DND-41 (cell line): ENCODE measurements around the gene SPOCD1.
"Not testable (repeated sequence)": the region's sequence is repeated elsewhere in the genome, so short reads cannot be mapped to it uniquely, and the experiment has no call there.

Source experiments
- ATAC-seq: fragments of 200-7000 bp; cut with Tn5 transposase; 3 replicates; pipeline ENCODE4 v1.9.1; 2021; ENCODE audit warnings: low read depth; ENCODE audit not compliant: insufficient read depth
- DNase-seq: peaks from one replicate; pipeline ENCODE4 v3.0.0-alpha.2; 2020
- H2AFZ ChIP-seq: 2 replicates; pipeline ENCODE4 v1.6.0; 2012; ENCODE audit warnings: low read depth, low read length
- H3K27ac ChIP-seq: 2 replicates; pipeline ENCODE4 v1.5.1; 2012; ENCODE audit warnings: low read length, inconsistent platforms
- H3K27me3 ChIP-seq: fragments of 200-600 bp; sonication (generic); 2 replicates; pipeline ENCODE4 v1.6.0; 2012; ENCODE audit warnings: low read length, mild to moderate bottlenecking, inconsistent platforms; ENCODE audit not compliant: insufficient read depth, poor library complexity
- H3K36me3 ChIP-seq: 2 replicates; pipeline ENCODE4 v1.5.1; 2012; ENCODE audit warnings: low read length, inconsistent platforms; ENCODE audit not compliant: insufficient read depth
- H3K4me1 ChIP-seq: 2 replicates; pipeline ENCODE4 v1.5.1; 2012; ENCODE audit warnings: mild to moderate bottlenecking, low read length; ENCODE audit not compliant: insufficient read depth
- H3K4me2 ChIP-seq: 2 replicates; pipeline ENCODE4 v1.6.0; 2012; ENCODE audit warnings: mild to moderate bottlenecking, moderate library complexity, low read length, inconsistent platforms; ENCODE audit not compliant: insufficient read depth
- H3K4me3 ChIP-seq, 2 experiments: fragments of 200-600 bp in 1 of 2; shearing (Covaris generic) in 1 of 2; 2 replicates each; pipeline ENCODE4 v1.5.1; 2012 to 2016; ENCODE audit warnings: inconsistent platforms in 2 of 2, low read length in 2 of 2, mild to moderate bottlenecking in 2 of 2, low read depth in 1 of 2, moderate library complexity in 1 of 2
- H3K79me2 ChIP-seq: 2 replicates; pipeline ENCODE4 v1.6.0; 2012; ENCODE audit warnings: low read length, inconsistent platforms; ENCODE audit not compliant: insufficient read depth
- H3K9ac ChIP-seq: 2 replicates; pipeline ENCODE4 v1.6.0; 2012; ENCODE audit warnings: low read depth, mild to moderate bottlenecking, inconsistent platforms, low read length, moderate library complexity
- H3K9me3 ChIP-seq: 2 replicates; pipeline ENCODE4 v1.5.1; 2012; ENCODE audit warnings: low read length, moderate library complexity, mild to moderate bottlenecking, inconsistent platforms; ENCODE audit not compliant: insufficient read depth, severe bottlenecking
- H4K20me1 ChIP-seq: 2 replicates; pipeline ENCODE4 v1.6.0; 2012; ENCODE audit warnings: low read length; ENCODE audit not compliant: insufficient read depth
- EZH2 ChIP-seq: IDR thresholded peaks from 3 replicates; pipeline ENCODE4 v1.6.1; 2012; ENCODE audit warnings: borderline replicate concordance, low read depth, mild to moderate bottlenecking, moderate library complexity, low read length, inconsistent platforms; ENCODE audit not compliant: severe bottlenecking
- TF ChIP-seq, protein P1 (sequence below): IDR thresholded peaks from 2 replicates; pipeline ENCODE4 v1.5.1; 2012; ENCODE audit warnings: borderline replicate concordance, low read length, moderate library complexity, mild to moderate bottlenecking; ENCODE audit not compliant: poor library complexity, severe bottlenecking; ENCODE audit errors: extremely low read depth

The SPOCD1 gene

DNA sequence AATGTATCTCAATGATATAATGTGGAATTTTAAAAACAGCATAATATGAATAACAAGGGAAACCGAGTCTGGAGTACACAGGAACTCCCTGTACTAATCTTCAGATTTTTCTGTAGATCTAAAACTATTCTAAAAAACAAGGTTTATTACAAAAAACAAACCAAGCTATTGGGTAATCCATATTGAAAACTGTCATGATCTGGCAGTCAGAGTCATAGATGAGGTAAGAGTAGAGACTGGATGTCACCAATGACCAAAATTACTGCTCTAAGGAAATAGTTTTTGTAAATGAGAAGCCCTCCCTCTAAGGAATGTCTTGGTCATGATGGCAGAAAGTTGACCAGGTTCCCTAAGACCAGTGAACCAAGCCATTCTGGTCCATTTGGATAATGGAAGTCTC lies 2.4 kb upstream of the SPOCD1 start:
- DNase-seq = no peak
- TF ChIP-seq, protein P1, sequence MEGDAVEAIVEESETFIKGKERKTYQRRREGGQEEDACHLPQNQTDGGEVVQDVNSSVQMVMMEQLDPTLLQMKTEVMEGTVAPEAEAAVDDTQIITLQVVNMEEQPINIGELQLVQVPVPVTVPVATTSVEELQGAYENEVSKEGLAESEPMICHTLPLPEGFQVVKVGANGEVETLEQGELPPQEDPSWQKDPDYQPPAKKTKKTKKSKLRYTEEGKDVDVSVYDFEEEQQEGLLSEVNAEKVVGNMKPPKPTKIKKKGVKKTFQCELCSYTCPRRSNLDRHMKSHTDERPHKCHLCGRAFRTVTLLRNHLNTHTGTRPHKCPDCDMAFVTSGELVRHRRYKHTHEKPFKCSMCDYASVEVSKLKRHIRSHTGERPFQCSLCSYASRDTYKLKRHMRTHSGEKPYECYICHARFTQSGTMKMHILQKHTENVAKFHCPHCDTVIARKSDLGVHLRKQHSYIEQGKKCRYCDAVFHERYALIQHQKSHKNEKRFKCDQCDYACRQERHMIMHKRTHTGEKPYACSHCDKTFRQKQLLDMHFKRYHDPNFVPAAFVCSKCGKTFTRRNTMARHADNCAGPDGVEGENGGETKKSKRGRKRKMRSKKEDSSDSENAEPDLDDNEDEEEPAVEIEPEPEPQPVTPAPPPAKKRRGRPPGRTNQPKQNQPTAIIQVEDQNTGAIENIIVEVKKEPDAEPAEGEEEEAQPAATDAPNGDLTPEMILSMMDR = no peak
- TF ChIP-seq EZH2 = no peak
- Histone ChIP-seq H3K4me1 (no peaks in the 10 kb centered on the region), H2AFZ (no peak overlapping the region), H3K36me3 (no peaks in the 10 kb centered on the region), H3K27me3 (no peaks in the 10 kb centered on the region), H3K9me3 (no peaks in the 10 kb centered on the region), H4K20me1 (no peaks in the 10 kb centered on the region), H3K79me2 (no peaks in the 10 kb centered on the region), H3K4me2 (no peak overlapping the region), H3K9ac (no peak overlapping the region), H3K4me3 (no peak overlapping the region), H3K27ac (no peak overlapping the region)
- no peak for ATAC-seq

DNA sequence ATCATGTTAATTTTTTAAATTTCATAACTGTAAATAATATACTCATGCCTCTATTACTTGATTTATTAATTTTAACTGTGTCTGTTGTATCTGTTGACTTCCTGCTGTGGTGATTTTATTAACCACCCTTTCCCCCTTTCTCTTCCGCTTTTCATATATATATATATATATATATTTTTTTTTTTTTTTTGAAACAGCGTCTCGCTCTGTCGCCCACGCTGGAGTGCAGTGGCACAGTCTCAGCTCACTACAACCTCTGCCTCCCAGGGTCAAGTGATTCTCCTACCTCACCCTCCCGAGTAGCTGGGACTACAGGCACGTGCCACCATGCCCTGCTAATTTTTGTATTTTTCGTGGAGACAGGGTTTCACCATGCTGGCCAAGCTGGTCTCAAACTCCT lies 1.1 kb upstream of the SPOCD1 start:
- not testable (repeated sequence) for H3K4me2 ChIP-seq, H3K36me3 ChIP-seq, H3K9ac ChIP-seq, H3K4me1 ChIP-seq, H4K20me1 ChIP-seq, H3K4me3 ChIP-seq, H3K27ac ChIP-seq, H3K79me2 ChIP-seq, DNase-seq, H2AFZ ChIP-seq, H3K27me3 ChIP-seq, H3K9me3 ChIP-seq, ATAC-seq

DNA sequence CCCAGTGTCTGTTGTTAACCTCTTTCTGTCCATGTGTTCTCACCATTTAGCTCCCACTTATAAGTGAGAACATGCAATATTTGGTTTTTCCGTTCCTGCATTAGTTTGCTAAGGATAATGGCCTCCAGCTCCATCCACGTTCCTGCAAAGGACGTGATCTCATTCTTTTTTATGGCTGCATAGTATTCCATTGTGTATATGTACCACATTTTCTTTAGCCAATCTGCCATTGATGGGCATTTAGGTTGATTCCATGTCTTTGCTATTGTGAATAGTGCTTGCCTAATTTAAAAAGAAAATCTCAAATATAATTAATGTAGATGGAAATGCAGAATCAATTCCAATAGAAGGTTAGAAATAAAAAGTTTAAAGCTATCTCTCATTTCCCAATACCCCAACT lies 679 bp upstream of the SPOCD1 start:
- DNase-seq, ATAC-seq, H3K4me3 ChIP-seq, H2AFZ ChIP-seq, H3K36me3 ChIP-seq, H3K9me3 ChIP-seq, H3K4me2 ChIP-seq, H4K20me1 ChIP-seq, H3K9ac ChIP-seq, H3K4me1 ChIP-seq, H3K27ac ChIP-seq, H3K27me3 ChIP-seq, H3K79me2 ChIP-seq: not testable (repeated sequence)

DNA sequence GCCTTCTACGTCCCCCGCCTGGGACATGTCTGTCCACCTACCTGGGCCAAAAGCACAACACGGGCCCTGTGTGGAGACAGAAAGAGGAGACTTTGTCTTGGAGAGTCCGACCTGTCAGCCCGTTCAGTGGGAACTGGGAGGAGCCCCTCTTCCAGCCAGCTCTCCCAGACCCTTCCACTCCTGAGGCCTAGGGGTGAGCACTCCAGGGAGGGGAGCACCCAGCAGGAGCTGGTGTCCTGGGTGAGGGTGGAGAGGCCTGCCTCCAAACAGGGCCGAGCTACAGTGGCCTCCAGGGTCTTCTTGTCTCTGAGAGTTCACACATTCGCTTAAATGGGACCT lies 546 bp downstream of the SPOCD1 start:
- H3K9ac ChIP-seq = no peak overlapping the region
- H3K4me1 ChIP-seq = no peaks in the 10 kb centered on the region
- H3K36me3 ChIP-seq = no peaks in the 10 kb centered on the region
- H2AFZ ChIP-seq = no peak overlapping the region
- H3K27ac ChIP-seq = peak overlapping the region; percentile 1
- no peaks in the 10 kb centered on the region for H4K20me1 ChIP-seq
- TF ChIP-seq, protein P1 = no peak
- no peak for TF ChIP-seq EZH2
- no peaks in the 10 kb centered on the region for H3K79me2 ChIP-seq
- H3K4me2 ChIP-seq = no peak overlapping the region
- DNase-seq (no peak), ATAC-seq (no peak)
- no peak overlapping the region for H3K4me3 ChIP-seq
- no peaks in the 10 kb centered on the region for H3K27me3 ChIP-seq
- H3K9me3 ChIP-seq = no peaks in the 10 kb centered on the region
